ENCODE results near the gene ANGPTL2. TPM values are rescaled to one million over a fixed set of nuclear protein-coding genes. Genes with fewer than 3 reads are reported as not detected.

The ANGPTL2 gene
- total RNA-seq, 1 donor from 2014 or later = 19.4 TPM

DNA sequence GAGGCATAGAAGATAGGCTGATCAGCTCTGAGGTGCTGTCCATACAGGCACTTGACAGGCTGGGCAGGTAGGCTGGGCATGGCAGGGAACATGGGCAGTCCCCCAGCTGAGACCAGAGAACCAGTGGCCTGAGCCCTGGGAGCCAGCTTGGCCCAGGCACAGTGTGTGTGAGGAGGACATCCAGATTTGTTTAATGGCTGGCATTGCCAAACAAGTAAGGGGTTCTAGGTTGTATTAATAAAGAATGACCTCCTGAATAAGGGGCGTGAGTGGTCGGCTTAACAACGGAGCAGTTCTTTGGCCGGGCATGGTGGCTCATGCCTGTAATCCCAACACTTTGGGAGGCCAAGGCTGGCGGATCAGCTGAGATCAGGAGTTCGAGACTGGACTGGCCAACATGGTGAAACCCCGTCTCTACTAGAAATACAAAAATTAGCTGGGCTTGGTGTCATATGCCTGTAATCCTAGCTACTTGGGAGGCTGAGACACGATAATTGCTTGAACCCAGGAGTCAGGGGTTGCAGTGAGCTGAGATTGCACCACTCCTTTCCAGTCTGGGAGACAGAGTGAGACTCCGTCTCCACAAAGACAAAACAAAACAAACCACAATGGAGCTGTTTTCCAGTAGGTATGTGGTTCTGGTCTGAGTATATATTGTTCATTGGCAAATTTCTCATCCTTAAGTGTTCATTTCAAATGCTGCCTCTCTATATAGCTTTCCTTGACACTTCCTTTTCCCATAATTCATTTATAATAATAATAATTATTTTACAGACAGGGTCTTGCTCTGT is 56.2 kb downstream of the ANGPTL2 start:
- intact Hi-C loops (cut with DNase I) = no loop called here
- TF ChIP-seq, protein P1, sequence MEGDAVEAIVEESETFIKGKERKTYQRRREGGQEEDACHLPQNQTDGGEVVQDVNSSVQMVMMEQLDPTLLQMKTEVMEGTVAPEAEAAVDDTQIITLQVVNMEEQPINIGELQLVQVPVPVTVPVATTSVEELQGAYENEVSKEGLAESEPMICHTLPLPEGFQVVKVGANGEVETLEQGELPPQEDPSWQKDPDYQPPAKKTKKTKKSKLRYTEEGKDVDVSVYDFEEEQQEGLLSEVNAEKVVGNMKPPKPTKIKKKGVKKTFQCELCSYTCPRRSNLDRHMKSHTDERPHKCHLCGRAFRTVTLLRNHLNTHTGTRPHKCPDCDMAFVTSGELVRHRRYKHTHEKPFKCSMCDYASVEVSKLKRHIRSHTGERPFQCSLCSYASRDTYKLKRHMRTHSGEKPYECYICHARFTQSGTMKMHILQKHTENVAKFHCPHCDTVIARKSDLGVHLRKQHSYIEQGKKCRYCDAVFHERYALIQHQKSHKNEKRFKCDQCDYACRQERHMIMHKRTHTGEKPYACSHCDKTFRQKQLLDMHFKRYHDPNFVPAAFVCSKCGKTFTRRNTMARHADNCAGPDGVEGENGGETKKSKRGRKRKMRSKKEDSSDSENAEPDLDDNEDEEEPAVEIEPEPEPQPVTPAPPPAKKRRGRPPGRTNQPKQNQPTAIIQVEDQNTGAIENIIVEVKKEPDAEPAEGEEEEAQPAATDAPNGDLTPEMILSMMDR (IDR thresholded peaks at IDR 0.05) = no peak
- no peaks in the 10 kb centered on the region for H3K27me3 ChIP-seq
- peaks cover 14% of the 10 kb centered on the region for H3K4me1 ChIP-seq
- no peak overlapping the region for H3K27ac ChIP-seq
- H3K36me3 ChIP-seq = no peaks in the 10 kb centered on the region
- ATAC-seq (no peak), DNase-seq (no peak)
- no peak overlapping the region for H3K4me3 ChIP-seq
- no peaks in the 10 kb centered on the region for H3K9me3 ChIP-seq

DNA sequence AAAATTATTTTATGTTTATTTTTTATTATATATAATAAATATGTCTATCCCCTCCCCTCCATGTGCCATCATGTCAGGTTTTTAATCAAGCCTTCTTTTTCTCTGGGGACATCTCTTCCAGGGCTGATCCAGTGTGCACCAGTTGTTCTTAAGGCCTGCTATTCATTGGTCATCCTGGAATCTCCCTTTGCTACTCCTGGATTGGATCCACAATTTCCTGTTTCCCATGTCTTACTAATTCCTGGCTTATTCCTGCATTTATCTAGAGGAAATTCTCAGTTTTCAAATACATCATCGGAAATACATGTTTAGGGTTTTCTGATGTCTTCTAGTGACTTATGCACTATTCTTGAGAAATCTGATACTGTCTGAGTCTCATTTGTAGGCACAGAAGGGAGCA is 56.8 kb downstream of the ANGPTL2 start:
- Histone ChIP-seq H3K4me1 (peaks cover 14% of the 10 kb centered on the region), H3K36me3 (no peaks in the 10 kb centered on the region), H3K27me3 (no peaks in the 10 kb centered on the region), H3K9me3 (no peaks in the 10 kb centered on the region), H3K27ac (no peak overlapping the region), H3K4me3 (no peak overlapping the region)
- TF ChIP-seq, protein P1 (IDR thresholded peaks at IDR 0.05) = no peak
- ATAC-seq (no peak), DNase-seq (no peak)
- intact Hi-C loops (cut with DNase I) = no loop called here

DNA sequence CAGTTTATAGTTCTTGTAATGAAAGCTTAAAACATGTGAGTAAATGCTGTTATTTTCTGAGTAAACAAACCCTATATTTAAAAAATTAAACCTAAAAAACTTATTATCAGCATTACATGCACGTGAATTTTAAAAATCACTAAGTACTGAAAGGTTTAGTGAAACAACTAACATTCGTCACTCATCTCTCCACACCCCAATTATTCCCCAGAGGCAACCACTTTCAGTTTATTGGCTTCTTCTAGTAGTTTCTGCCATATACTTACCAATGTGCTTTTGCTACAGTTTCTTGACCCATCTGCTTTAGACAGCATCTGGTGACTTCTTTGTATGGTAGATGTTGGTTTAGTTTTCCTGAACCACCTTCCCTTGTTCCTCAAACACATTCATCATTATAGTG is 58.1 kb downstream of the ANGPTL2 start:
- H3K27me3 ChIP-seq = no peaks in the 10 kb centered on the region
- TF ChIP-seq, protein P1 (IDR thresholded peaks at IDR 0.05) = no peak
- intact Hi-C loops (cut with DNase I) = no loop called here
- H3K36me3 ChIP-seq = no peaks in the 10 kb centered on the region
- ATAC-seq (no peak), DNase-seq (no peak)
- H3K4me3 ChIP-seq = no peak overlapping the region
- H3K4me1 ChIP-seq = peaks cover 17% of the 10 kb centered on the region
- no peaks in the 10 kb centered on the region for H3K9me3 ChIP-seq
- no peak overlapping the region for H3K27ac ChIP-seq

DNA sequence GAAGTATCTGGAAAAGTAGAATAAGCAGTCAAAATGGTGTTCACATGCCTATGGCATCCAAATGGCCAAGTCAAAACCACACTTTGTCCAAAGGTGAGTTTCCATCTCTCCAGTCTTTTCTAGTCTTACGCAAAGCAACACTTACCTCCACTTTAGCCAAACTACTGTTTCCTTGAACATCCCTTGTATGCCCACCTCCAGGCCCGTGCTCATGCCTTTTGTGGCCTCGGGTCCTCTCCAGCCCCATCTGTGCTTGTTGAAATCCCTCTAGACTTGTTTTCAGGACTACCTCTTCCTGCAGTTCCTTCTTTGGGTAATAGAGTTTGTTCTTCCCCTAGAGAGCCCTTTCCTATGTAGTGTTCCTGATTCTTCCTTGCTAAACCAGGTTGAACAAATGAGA is 61.0 kb downstream of the ANGPTL2 start:
- H3K9me3 ChIP-seq = no peaks in the 10 kb centered on the region
- intact Hi-C loops (cut with DNase I) = no loop called here
- no peak overlapping the region for H3K4me3 ChIP-seq
- ATAC-seq (no peak), DNase-seq (no peak)
- H3K4me1 ChIP-seq = peaks cover 27% of the 10 kb centered on the region
- H3K27me3 ChIP-seq = no peaks in the 10 kb centered on the region
- H3K36me3 ChIP-seq = no peaks in the 10 kb centered on the region
- H3K27ac ChIP-seq = no peak overlapping the region
- TF ChIP-seq, protein P1 (IDR thresholded peaks at IDR 0.05) = no peak

DNA sequence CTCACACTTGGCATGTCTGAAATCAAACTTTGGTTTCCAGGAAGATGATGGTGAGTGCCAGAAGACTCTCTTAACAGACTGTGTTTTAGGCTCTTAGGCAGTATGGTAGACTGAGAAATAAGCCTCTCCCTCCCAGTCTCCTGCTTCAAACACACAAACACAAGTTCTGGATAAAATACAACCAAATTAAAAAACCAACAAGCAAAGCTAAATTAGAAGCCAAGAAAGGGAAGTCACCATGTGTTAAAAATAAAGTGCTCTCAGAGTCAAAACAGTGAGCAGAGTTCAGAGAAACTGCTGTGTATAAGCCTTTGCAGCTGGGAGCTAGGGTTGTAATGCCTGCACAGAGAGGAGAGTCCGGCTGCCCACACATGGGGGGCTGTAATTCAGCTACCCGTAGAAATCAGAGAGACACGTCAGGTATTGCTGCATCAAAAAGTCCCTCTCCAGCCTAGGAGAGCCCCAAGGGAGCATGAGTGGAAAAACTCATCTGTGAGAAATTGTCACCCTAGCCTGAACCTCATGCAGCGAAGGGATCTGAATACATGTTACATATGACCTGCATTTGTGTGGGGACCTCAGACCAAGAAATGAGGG is 62.6 kb downstream of the ANGPTL2 start:
- DNase-seq (no peak), ATAC-seq (no peak)
- H3K36me3 ChIP-seq = no peaks in the 10 kb centered on the region
- no peak overlapping the region for H3K27ac ChIP-seq
- H3K27me3 ChIP-seq = no peaks in the 10 kb centered on the region
- no peak overlapping the region for H3K4me3 ChIP-seq
- H3K9me3 ChIP-seq = no peaks in the 10 kb centered on the region
- peaks cover 23% of the 10 kb centered on the region for H3K4me1 ChIP-seq
- intact Hi-C loops (cut with DNase I) = no loop called here
- TF ChIP-seq, protein P1 (IDR thresholded peaks at IDR 0.05) = no peak
